HG02852 (cell line): ENCODE measurements around the gene RIPOR3.
"Not testable (repeated sequence)": the region's sequence is repeated elsewhere in the genome, so short reads cannot be mapped to it uniquely, and the experiment has no call there.

Experiments
- ATAC-seq: cut with Tn5 transposase; IDR thresholded peaks from one replicate; pipeline ENCODE4 v1.9.1; 2021; ENCODE audit warnings: mild to moderate bottlenecking, moderate library complexity; ENCODE audit not compliant: unreplicated experiment

RIPOR3 gene

GRCh38 chr20:50708845-50709635, 17.7 kb upstream of the RIPOR3 start:
- ATAC-seq, result no peak

- no peak for ATAC-seq
Measured at GRCh38 chr20:50704971-50705370, 13.6 kb upstream of the RIPOR3 start.

GRCh38 chr20:50704514-50704913, 13.2 kb upstream of the RIPOR3 start:
- ATAC-seq, result no peak

- ATAC-seq, result not testable (repeated sequence)
Measured at GRCh38 chr20:50703651-50704438, 12.5 kb upstream of the RIPOR3 start.

GRCh38 chr20:50701041-50701963, 10.0 kb upstream of the RIPOR3 start:
- no peak for ATAC-seq

GRCh38 chr20:50699688-50700087, 8.3 kb upstream of the RIPOR3 start:
- ATAC-seq, result no peak

GRCh38 chr20:50698255-50698654, 6.9 kb upstream of the RIPOR3 start:
- not testable (repeated sequence) for ATAC-seq

GRCh38 chr20:50695135-50695872, 4.0 kb upstream of the RIPOR3 start:
- no peak for ATAC-seq

- no peak for ATAC-seq
Measured at GRCh38 chr20:50694379-50695134, 3.2 kb upstream of the RIPOR3 start.

- ATAC-seq, result no peak
Measured at GRCh38 chr20:50693001-50693400, 1.7 kb upstream of the RIPOR3 start.

- ATAC-seq, result no peak
Measured at GRCh38 chr20:50692552-50692933, 1.2 kb upstream of the RIPOR3 start.

- no peak for ATAC-seq
Measured at GRCh38 chr20:50691573-50692551, 520 bp upstream of the RIPOR3 start.

- no peak for ATAC-seq
Measured at GRCh38 chr20:50689864-50690649, 1.3 kb downstream of the RIPOR3 start.

- ATAC-seq, result no peak
Measured at GRCh38 chr20:50688256-50688975, 2.9 kb downstream of the RIPOR3 start.

GRCh38 chr20:50686821-50687220, 4.5 kb downstream of the RIPOR3 start:
- no peak for ATAC-seq

GRCh38 chr20:50683570-50683969, 7.8 kb downstream of the RIPOR3 start:
- ATAC-seq, result no peak

- no peak for ATAC-seq
Measured at GRCh38 chr20:50682947-50683530, 8.3 kb downstream of the RIPOR3 start.
